K562 (cell line): ENCODE results near the gene TECPR2. TPM values are rescaled to one million over a fixed set of nuclear protein-coding genes. Genes with fewer than 3 reads are reported as not detected.

ENCODE experiments used
- ATAC-seq: fragments of 200-7000 bp; cut with Tn5 transposase; 3 replicates; pipeline ENCODE4 v1.9.1; 2020; ENCODE audit warnings: moderate library complexity
- BruUV-seq: library from RNA; stranded (reverse); fragments of 400-500 nt; replicated peaks from 2 replicates; lab custom pipeline; 2021; lab: Mats Ljungman, UMichigan
- CTCF ChIA-PET: fragments of 300-600 bp; formaldehyde crosslinking; extraction: SDS; loops from one replicate; lab custom pipeline; 2021; ENCODE audit warnings: low intra/inter-chr PET ratio; lab: Yijun Ruan, JAX
- POLR2A ChIA-PET: fragments of 300-600, 350-650 bp; sonication (Branson Sonifier 250); formaldehyde crosslinking; extraction: SDS; loops from one replicate; lab custom pipeline; 2021; ENCODE audit warnings: antibody characterized with exemption, inconsistent platforms; lab: Yijun Ruan, JAX
- DNase-seq, 4 experiments: peaks; one replicate each; pipeline versions ENCODE4 v3.0.0 to v3.0.0-alpha.2; 2011 to 2018; ENCODE audit warnings: low spot score in 3 of 4, mixed read lengths in 3 of 4; ENCODE audit errors: extremely low read depth in 1 of 4
- FAIRE-seq: peaks from 2 replicates; lab custom pipeline; 2011; peaks lifted over from hg19 to GRCh38; lab: Jason Lieb, UNC
- H2AFZ ChIP-seq: 2 replicates; pipeline ENCODE4 v1.6.0; 2011; ENCODE audit warnings: low read depth, low read length, control low read depth, inconsistent platforms
- H3K27ac ChIP-seq: fragments of 200-600 bp; 3 replicates; pipeline ENCODE4 v1.8.0; 2011; ENCODE audit warnings: low read depth, mild to moderate bottlenecking, control low read depth, inconsistent platforms, low read length, moderate library complexity, mixed read lengths; ENCODE audit errors: extremely low read depth
- H3K27me3 ChIP-seq, 2 experiments: fragments of 300-600 bp in 1 of 2; 2 replicates in 1 of 2; 3 replicates in 1 of 2; pipeline versions ENCODE4 v1.6.0 to v1.8.0; 2011; ENCODE audit warnings: inconsistent platforms in 2 of 2, low read length in 2 of 2, mild to moderate bottlenecking in 1 of 2, mixed read lengths in 1 of 2, moderate library complexity in 1 of 2; ENCODE audit not compliant: control insufficient read depth in 2 of 2, insufficient read depth in 2 of 2
- H3K36me3 ChIP-seq: fragments of 300-600 bp; 3 replicates; pipeline ENCODE4 v1.8.0; 2011; ENCODE audit warnings: mild to moderate bottlenecking, low read length, inconsistent platforms; ENCODE audit not compliant: control insufficient read depth, insufficient read depth
- H3K4me1 ChIP-seq, 2 experiments: fragments of 200-600 bp in 1 of 2; replicated peaks in 1 of 2; 2 replicates in 1 of 2; 3 replicates in 1 of 2; pipeline versions ENCODE4 v1.5.1 to v1.8.0; 2011; ENCODE audit warnings: inconsistent platforms in 2 of 2, low read length in 2 of 2, mild to moderate bottlenecking in 1 of 2, mixed read lengths in 1 of 2, moderate library complexity in 1 of 2; ENCODE audit not compliant: control insufficient read depth in 2 of 2, insufficient read depth in 2 of 2
- H3K4me2 ChIP-seq: 2 replicates; pipeline ENCODE4 v1.6.1; 2011; ENCODE audit warnings: low read length, control low read depth, inconsistent platforms, mixed read lengths; ENCODE audit not compliant: insufficient read depth
- H3K4me3 ChIP-seq: fragments of 200-600 bp; sonication (generic), shearing (Covaris generic); 2 replicates; pipeline ENCODE4 v1.5.1; 2016; ENCODE audit warnings: control low read depth, inconsistent platforms
- H3K79me2 ChIP-seq: fragments of 200-600 bp; 3 replicates; pipeline ENCODE4 v1.8.0; 2011; ENCODE audit warnings: low read length, inconsistent platforms; ENCODE audit not compliant: control insufficient read depth, insufficient read depth
- H3K9ac ChIP-seq, 2 experiments: 2 replicates each; pipeline versions ENCODE4 v1.6.0 to v1.6.1; 2011; ENCODE audit warnings: low read depth in 2 of 2, low read length in 2 of 2, control low read depth in 1 of 2, inconsistent platforms in 1 of 2, mild to moderate bottlenecking in 1 of 2, mixed read lengths in 1 of 2; ENCODE audit not compliant: insufficient read depth in 1 of 2
- H3K9me1 ChIP-seq: one replicate; pipeline ENCODE4 v1.6.0; 2011; ENCODE audit warnings: inconsistent platforms, mild to moderate bottlenecking, low read length, moderate library complexity; ENCODE audit not compliant: control insufficient read depth, insufficient read depth
- H3K9me3 ChIP-seq: replicated peaks from 2 replicates; pipeline ENCODE4 v1.5.1; 2011; ENCODE audit warnings: low read depth, low read length, inconsistent platforms; ENCODE audit not compliant: control insufficient read depth, insufficient read depth
- H4K20me1 ChIP-seq: replicated peaks from 2 replicates; pipeline ENCODE4 v1.6.1; 2011; ENCODE audit warnings: low read length, inconsistent platforms, mixed read lengths; ENCODE audit not compliant: control insufficient read depth, insufficient read depth
- ETV1 ChIP-seq: fragments of 450-650 bp; conservative IDR thresholded peaks from 2 replicates; pipeline ENCODE4 v1.6.1; 2016; ENCODE audit warnings: missing genetic modification characterization, control low read depth, low read depth, missing compliant biosample characterization
- NFIC ChIP-seq: fragments of 450-650 bp; IDR thresholded peaks from 2 replicates; pipeline ENCODE4 v1.6.1; 2017; ENCODE audit warnings: mild to moderate bottlenecking, inconsistent platforms
- NR2C1 ChIP-seq, 2 experiments: fragments of 450-650 bp; IDR thresholded peaks; 2 replicates each; pipeline ENCODE4 v1.6.1; 2017; ENCODE audit warnings: mild to moderate bottlenecking in 2 of 2, antibody characterized with exemption in 1 of 2, inconsistent platforms in 1 of 2, missing compliant biosample characterization in 1 of 2, missing genetic modification characterization in 1 of 2
- NR4A1 ChIP-seq, 2 experiments: fragments of 250-450 bp in 1 of 2; fragments of 450-650 bp in 1 of 2; sonication (Bioruptor Pico) in 1 of 2; IDR thresholded peaks; 2 replicates each; pipeline versions ENCODE4 v1.4.0 to v1.6.1; 2016 to 2020; ENCODE audit warnings: mild to moderate bottlenecking in 2 of 2, missing compliant biosample characterization in 1 of 2, missing genetic modification characterization in 1 of 2, moderate library complexity in 1 of 2
- SMAD1 ChIP-seq: fragments of 150-350 bp; IDR thresholded peaks from 2 replicates; pipeline ENCODE4 v1.6.1; 2014; ENCODE audit warnings: low read length, low read depth; ENCODE audit not compliant: partially characterized antibody
- TARDBP ChIP-seq: fragments of 450-650 bp; IDR thresholded peaks from 2 replicates; pipeline ENCODE4 v1.6.1; 2016
- ZBTB7A ChIP-seq: IDR thresholded peaks from 2 replicates; pipeline ENCODE4 v1.6.1; 2011; ENCODE audit warnings: low read depth, mild to moderate bottlenecking, low read length, moderate library complexity, borderline replicate concordance; ENCODE audit not compliant: control insufficient read depth
- ZKSCAN8 ChIP-seq: fragments of 200-800 bp; sonication (Bioruptor generic); IDR thresholded peaks from 2 replicates; pipeline ENCODE4 v1.6.1; 2016; ENCODE audit warnings: missing genetic modification characterization, missing compliant biosample characterization
- ZNF830 ChIP-seq: fragments of 250-450 bp; sonication (Bioruptor Pico); IDR thresholded peaks from 2 replicates; pipeline ENCODE4 v1.5.0; 2021; ENCODE audit warnings: mild to moderate bottlenecking
- WGBS: fragments of 100-300 bp; shearing (Covaris generic); methylation state at CpG from one replicate; pipeline ENCODE4 v1.1.6; 2016; ENCODE audit warnings: low coverage, mixed read lengths; ENCODE audit not compliant: insufficient coverage; ENCODE audit errors: missing lambda C conversion rate; 5-methylcytosine and 5-hydroxymethylcytosine counted together
- in situ Hi-C: fragments of 300-500 bp; cut with MboI; formaldehyde crosslinking; loops from 4 replicates; pipeline ENCODE4 v1.15.0; 2018; ENCODE audit warnings: inconsistent platforms, mixed read lengths
- intact Hi-C: fragments of 100-400 bp; cut with micrococcal nuclease; formaldehyde crosslinking; loops from 2 replicates; pipeline ENCODE4 v1.14.2; 2022
- polyA plus RNA-seq, 8 experiments: library from polyadenylated mRNA; depleted of rRNA in 4 of 8; stranded (reverse) in 5 of 8; unstranded in 3 of 8; fragments of >200 nt; fragmentation: Nextera tagmentation in 2 of 8; fragmentation: Illumina TruSeq in 1 of 8; extraction: Ambion mirVana in 2 of 8; extraction: Trizol in 1 of 8; gene quantifications; 2 replicates each; pipeline versions ENCODE4 v1.2.1 to v1.2.3, GENCODE V29; 2011 to 2014; ENCODE audit warnings: inconsistent platforms in 1 of 8, missing spikeins in 1 of 8
- total RNA-seq, 7 experiments: library from RNA; depleted of rRNA in 6 of 7; stranded (reverse); fragments of >200 nt in 6 of 7; fragmentation: Illumina TruSeq in 2 of 7; extraction: Trizol in 2 of 7; gene quantifications; 2 replicates each; pipeline versions ENCODE4 v1.2.1 to v1.2.3, GENCODE V29; 2011 to 2021; ENCODE audit warnings: low replicate concordance in 1 of 7
- TF ChIP-seq, protein P1 (sequence below): fragments of 200-800 bp; sonication (Bioruptor generic); IDR thresholded peaks from 2 replicates; pipeline ENCODE4 v1.6.1; 2017; ENCODE audit warnings: missing genetic modification characterization, missing compliant biosample characterization
- TF ChIP-seq, protein P2 (sequence below): IDR thresholded peaks from 2 replicates; pipeline ENCODE4 v1.6.1; 2016; ENCODE audit warnings: missing genetic modification characterization, missing compliant biosample characterization

The TECPR2 gene
- total and polyA plus RNA-seq, 9 of the 15 experiments (the other 6 are each of a cell fraction or from before 2014, with no cell fraction given) = 0.04 to 3.0 (median 0.83) TPM

DNA sequence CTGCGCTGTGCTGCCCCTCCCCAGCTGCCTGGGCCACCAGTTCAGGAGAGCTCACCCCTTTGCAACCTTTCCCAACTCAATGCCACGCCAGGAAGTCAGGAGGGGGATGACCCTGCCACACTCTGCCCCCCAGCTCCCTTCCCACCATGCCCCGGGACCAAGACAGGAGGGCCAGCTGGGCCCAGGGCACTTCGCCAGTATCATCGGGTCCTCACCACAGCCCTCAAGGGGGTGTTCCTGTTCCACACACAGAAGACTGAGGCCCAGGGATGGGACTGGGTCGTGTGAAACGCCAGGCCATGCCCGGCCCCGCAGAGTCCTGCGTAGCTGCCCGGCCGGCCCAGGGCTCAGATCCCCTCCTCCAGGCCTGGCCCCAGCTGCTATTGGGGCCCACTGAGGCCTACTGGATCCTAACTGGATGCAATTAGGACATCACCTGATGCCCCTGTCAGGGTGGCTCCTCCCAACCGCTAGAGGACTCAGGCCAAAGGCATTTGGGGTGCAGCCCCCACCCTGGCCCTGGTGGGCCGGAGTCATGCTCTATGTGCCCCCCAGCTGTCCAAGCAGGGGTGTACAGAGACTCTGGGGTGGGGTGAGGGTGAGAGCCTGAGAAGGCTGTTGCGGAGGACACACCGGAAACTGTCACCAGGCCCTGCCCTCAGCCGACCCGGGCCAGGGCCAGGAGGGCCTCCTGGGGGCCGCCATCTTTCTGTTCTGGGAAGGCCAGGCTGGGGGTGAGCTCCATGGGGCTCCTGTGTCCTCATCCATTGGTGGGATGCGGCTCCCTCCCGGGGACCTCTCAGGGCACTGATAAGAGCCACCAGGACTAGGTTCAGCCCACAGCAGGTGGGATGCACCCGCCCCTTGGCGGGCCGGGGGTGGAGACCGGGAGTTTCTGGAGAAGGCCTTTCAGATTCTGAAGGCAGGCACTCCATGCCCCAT lies 176.1 kb downstream of the TECPR2 start (continued):
- no peak for TF ChIP-seq SMAD1
- TF ChIP-seq NR4A1 (CRISPR knock-in tag; IDR thresholded peaks at IDR 0.05) = no peak
- peak; percentile 64; the same call in 1 of the 2 replicates for TF ChIP-seq NR4A1 (tag; IDR thresholded peaks at IDR 0.05)
- TF ChIP-seq ZNF830 = no peak
- TF ChIP-seq ZKSCAN8 (CRISPR knock-in tag) = 0 out of 2 replicates have a peak, but pooled peaks have one; percentile 53
- TF ChIP-seq ZBTB7A = no peak
- TF ChIP-seq NR2C1 (IDR thresholded peaks at IDR 0.05) = no peak
- peak; percentile 31; the same call in 1 of the 2 replicates for TF ChIP-seq NR2C1 (tag; IDR thresholded peaks at IDR 0.05)

DNA sequence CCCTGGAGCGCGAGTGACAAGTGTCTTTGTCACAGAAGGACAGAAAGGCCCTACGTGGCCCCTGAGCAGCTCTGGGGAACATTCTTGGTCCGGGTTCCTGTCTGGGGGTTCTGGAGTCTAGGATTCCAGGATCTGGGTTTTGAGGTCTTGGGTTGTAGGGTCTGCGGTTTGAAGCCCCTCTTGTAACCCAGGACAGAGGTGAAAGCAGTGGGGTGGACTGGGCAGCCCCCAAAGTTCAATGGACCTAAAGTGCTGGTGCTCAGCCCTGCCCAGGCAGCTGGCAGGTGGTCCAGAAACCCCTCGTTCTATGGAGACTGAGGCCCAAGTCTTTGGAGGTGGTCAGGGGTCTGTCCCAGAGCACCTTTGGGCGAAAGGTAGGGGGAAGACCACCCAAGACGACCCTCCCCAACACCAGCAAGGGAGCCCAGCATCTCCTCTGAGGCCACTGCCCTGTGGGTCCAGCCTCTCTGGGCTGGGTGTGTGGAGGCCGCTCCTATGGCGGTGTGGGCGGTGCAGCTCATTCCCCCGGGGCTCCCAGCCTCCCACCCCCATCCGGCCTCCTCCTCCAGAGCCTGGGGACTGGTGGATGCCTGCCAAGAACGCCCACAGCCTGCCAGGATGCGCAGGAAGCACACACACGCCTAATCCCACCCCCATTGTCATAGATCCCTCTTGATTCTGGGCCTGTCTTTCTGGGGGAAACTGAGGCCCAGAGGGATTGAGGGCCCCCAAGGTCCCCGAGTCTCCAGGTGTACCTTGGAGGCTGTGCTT lies 177.0 kb downstream of the TECPR2 start:
- Histone ChIP-seq H2AFZ (peak overlapping the region; percentile 78), H3K27ac (peak overlapping the region; percentile 75), H3K79me2 (no peaks in the 10 kb centered on the region), H3K4me1 (peaks cover 22 to 58% of the 10 kb centered on the region in 2 experiments), H3K9me1 (no peaks in the 10 kb centered on the region), H4K20me1 (no peaks in the 10 kb centered on the region), H3K4me2 (peak overlapping the region; percentile 37), H3K9me3 (no peaks in the 10 kb centered on the region), H3K9ac (peak overlapping the region; percentile 57 to 76), H3K4me3 (no peak overlapping the region), H3K27me3 (no peaks in the 10 kb centered on the region), H3K36me3 (no peaks in the 10 kb centered on the region)
- intact Hi-C loops (no loop called here), in situ Hi-C loops (loop anchor here (5.0 kb wide), 1 partner anchor 48 kb away; no protein-coding TSS in a partner anchor)
- FAIRE-seq (no peak), ATAC-seq (peak; percentile 52), DNase-seq (peak; percentile 54 to 68 (median 64))
- WGBS = 23% methylated on average over 7 of the region's 17 CpGs
- no TSS peak for BruUV-seq
- ChIA-PET CTCF (no interaction called here), POLR2A (interaction anchor here (0.5 to 0.6 kb wide), 2 partner anchors 14 to 353 kb away, joined by 3 to 5 read pairs; no protein-coding TSS in a partner anchor)
- TF ChIP-seq, protein P1, sequence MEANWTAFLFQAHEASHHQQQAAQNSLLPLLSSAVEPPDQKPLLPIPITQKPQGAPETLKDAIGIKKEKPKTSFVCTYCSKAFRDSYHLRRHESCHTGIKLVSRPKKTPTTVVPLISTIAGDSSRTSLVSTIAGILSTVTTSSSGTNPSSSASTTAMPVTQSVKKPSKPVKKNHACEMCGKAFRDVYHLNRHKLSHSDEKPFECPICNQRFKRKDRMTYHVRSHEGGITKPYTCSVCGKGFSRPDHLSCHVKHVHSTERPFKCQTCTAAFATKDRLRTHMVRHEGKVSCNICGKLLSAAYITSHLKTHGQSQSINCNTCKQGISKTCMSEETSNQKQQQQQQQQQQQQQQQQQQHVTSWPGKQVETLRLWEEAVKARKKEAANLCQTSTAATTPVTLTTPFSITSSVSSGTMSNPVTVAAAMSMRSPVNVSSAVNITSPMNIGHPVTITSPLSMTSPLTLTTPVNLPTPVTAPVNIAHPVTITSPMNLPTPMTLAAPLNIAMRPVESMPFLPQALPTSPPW (CRISPR knock-in tag) = peak; percentile 61
- no peak for TF ChIP-seq TARDBP
- peak; percentile 82 for TF ChIP-seq NFIC
- TF ChIP-seq, protein P2, sequence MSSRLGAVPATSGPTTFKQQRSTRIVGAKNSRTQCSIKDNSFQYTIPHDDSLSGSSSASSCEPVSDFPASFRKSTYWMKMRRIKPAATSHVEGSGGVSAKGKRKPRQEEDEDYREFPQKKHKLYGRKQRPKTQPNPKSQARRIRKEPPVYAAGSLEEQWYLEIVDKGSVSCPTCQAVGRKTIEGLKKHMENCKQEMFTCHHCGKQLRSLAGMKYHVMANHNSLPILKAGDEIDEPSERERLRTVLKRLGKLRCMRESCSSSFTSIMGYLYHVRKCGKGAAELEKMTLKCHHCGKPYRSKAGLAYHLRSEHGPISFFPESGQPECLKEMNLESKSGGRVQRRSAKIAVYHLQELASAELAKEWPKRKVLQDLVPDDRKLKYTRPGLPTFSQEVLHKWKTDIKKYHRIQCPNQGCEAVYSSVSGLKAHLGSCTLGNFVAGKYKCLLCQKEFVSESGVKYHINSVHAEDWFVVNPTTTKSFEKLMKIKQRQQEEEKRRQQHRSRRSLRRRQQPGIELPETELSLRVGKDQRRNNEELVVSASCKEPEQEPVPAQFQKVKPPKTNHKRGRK (tag) = no peak
- peak; percentile 33; the same call in 1 of the 2 replicates for TF ChIP-seq ETV1
